ENCODE results near the gene ZMAT5.

The ZMAT5 gene

GRCh38 chr22:29704528-29705285 is 62.1 kb downstream of the ZMAT5 start:
- DNase-seq: peak; percentile 76

GRCh38 chr22:29703569-29704195 is 63.1 kb downstream of the ZMAT5 start:
- DNase-seq: no peak

- DNase-seq: no peak
Observed at GRCh38 chr22:29702931-29703501, 63.8 kb downstream of the ZMAT5 start.

- no peak for DNase-seq
Observed at GRCh38 chr22:29702000-29702930, 64.5 kb downstream of the ZMAT5 start.

- no peak for DNase-seq
Observed at GRCh38 chr22:29701155-29701999, 65.4 kb downstream of the ZMAT5 start.

- DNase-seq: no peak
Observed at GRCh38 chr22:29700900-29701154, 66.0 kb downstream of the ZMAT5 start.

GRCh38 chr22:29700206-29700899 is 66.5 kb downstream of the ZMAT5 start:
- no peak for DNase-seq

- no peak for DNase-seq
Observed at GRCh38 chr22:29697853-29698598, 68.8 kb downstream of the ZMAT5 start.

GRCh38 chr22:29695129-29695926 is 71.5 kb downstream of the ZMAT5 start:
- peak; percentile 82 for DNase-seq

GRCh38 chr22:29693671-29694070 is 73.1 kb downstream of the ZMAT5 start:
- DNase-seq: no peak

GRCh38 chr22:29693161-29693560 is 73.6 kb downstream of the ZMAT5 start:
- DNase-seq: no peak

GRCh38 chr22:29692327-29692640 is 74.5 kb downstream of the ZMAT5 start:
- no peak for DNase-seq

GRCh38 chr22:29691636-29692326 is 75.0 kb downstream of the ZMAT5 start:
- no peak for DNase-seq

- DNase-seq: peak; percentile 48
Observed at GRCh38 chr22:29690476-29690875, 76.3 kb downstream of the ZMAT5 start.

GRCh38 chr22:29689880-29690213 is 77.0 kb downstream of the ZMAT5 start:
- DNase-seq: peak; percentile 70

GRCh38 chr22:29689206-29689879 is 77.5 kb downstream of the ZMAT5 start:
- no peak for DNase-seq

- no peak for DNase-seq
Observed at GRCh38 chr22:29684244-29684643, 82.6 kb downstream of the ZMAT5 start.

- DNase-seq: no peak
Observed at GRCh38 chr22:29683536-29683935, 83.3 kb downstream of the ZMAT5 start.
